HG02642 (cell line): ENCODE data around the gene LONRF2.
A peak's percentile ranks its signal among the peaks of the same experiment; 100 is the strongest.
"Not testable (repeated sequence)": the region's sequence is repeated elsewhere in the genome, so short reads cannot be mapped to it uniquely, and the experiment has no call there.

Experiments
- ATAC-seq: cut with Tn5 transposase; IDR thresholded peaks from one replicate; pipeline ENCODE4 v1.9.1; 2021; ENCODE audit warnings: mild to moderate bottlenecking; ENCODE audit not compliant: unreplicated experiment, poor library complexity

LONRF2 gene

GRCh38 chr2:100257939-100258338 is 64.4 kb downstream of the LONRF2 start:
- no peak for ATAC-seq

- no peak for ATAC-seq
Observed at GRCh38 chr2:100256849-100257248, 65.5 kb downstream of the LONRF2 start.

GRCh38 chr2:100256416-100256815 is 65.9 kb downstream of the LONRF2 start:
- ATAC-seq, result no peak

GRCh38 chr2:100254646-100255210 is 67.6 kb downstream of the LONRF2 start:
- ATAC-seq, result no peak

GRCh38 chr2:100253786-100254185 is 68.5 kb downstream of the LONRF2 start:
- ATAC-seq, result no peak

GRCh38 chr2:100252811-100253698 is 69.2 kb downstream of the LONRF2 start:
- no peak for ATAC-seq

- ATAC-seq, result no peak
Observed at GRCh38 chr2:100250645-100251044, 71.7 kb downstream of the LONRF2 start.

GRCh38 chr2:100248971-100249370 is 73.3 kb downstream of the LONRF2 start:
- no peak for ATAC-seq

- not testable (repeated sequence) for ATAC-seq
Observed at GRCh38 chr2:100248556-100248955, 73.7 kb downstream of the LONRF2 start.

GRCh38 chr2:100248044-100248330 is 74.3 kb downstream of the LONRF2 start:
- ATAC-seq, result no peak

GRCh38 chr2:100247256-100248043 is 74.9 kb downstream of the LONRF2 start:
- ATAC-seq, result peak; percentile 86

GRCh38 chr2:100246163-100247145 is 75.8 kb downstream of the LONRF2 start:
- no peak for ATAC-seq

- no peak for ATAC-seq
Observed at GRCh38 chr2:100245681-100246080, 76.6 kb downstream of the LONRF2 start.

- no peak for ATAC-seq
Observed at GRCh38 chr2:100244881-100245605, 77.3 kb downstream of the LONRF2 start.

- no peak for ATAC-seq
Observed at GRCh38 chr2:100243631-100244030, 78.7 kb downstream of the LONRF2 start.

- peak; percentile 39 for ATAC-seq
Observed at GRCh38 chr2:100242891-100243619, 79.2 kb downstream of the LONRF2 start.

- ATAC-seq, result no peak
Observed at GRCh38 chr2:100242476-100242875, 79.8 kb downstream of the LONRF2 start.

- ATAC-seq, result no peak
Observed at GRCh38 chr2:100241236-100241635, 81.1 kb downstream of the LONRF2 start.

GRCh38 chr2:100240386-100240785 is 81.9 kb downstream of the LONRF2 start:
- no peak for ATAC-seq
